Endothelial cell of umbilical vein (primary cell): Measurements from ENCODE around the gene PEAK3.

Experiments
- CTCF ChIP-seq, 2 donors: IDR thresholded peaks; 1 replicate in 1 of 2; 2 replicates in 1 of 2; pipeline ENCODE4 v1.5.1; 2011; ENCODE audit warnings: low read length in 2 of 2, mild to moderate bottlenecking in 2 of 2, moderate library complexity in 2 of 2, control low read depth in 1 of 2, inconsistent platforms in 1 of 2, low read depth in 1 of 2; ENCODE audit not compliant: insufficient read depth in 1 of 2; ENCODE audit errors: extremely low read depth in 1 of 2
- EZH2 ChIP-seq: IDR thresholded peaks from 2 replicates; pipeline ENCODE4 v1.6.1; 2012; ENCODE audit warnings: borderline replicate concordance, low read depth, mild to moderate bottlenecking, moderate library complexity, low read length, inconsistent platforms; ENCODE audit not compliant: severe bottlenecking
- JUN ChIP-seq: IDR thresholded peaks from 2 replicates; pipeline ENCODE4 v1.6.1; 2011; ENCODE audit warnings: borderline replicate concordance, low read depth; ENCODE audit not compliant: insufficient read length, insufficient read depth
- MAX ChIP-seq: IDR thresholded peaks from 2 replicates; pipeline ENCODE4 v1.6.1; 2011; ENCODE audit not compliant: insufficient read depth, insufficient read length
- POLR2A ChIP-seq: IDR thresholded peaks from 2 replicates; pipeline ENCODE4 v1.6.1; 2012; ENCODE audit warnings: low read depth, mild to moderate bottlenecking, control low read depth, low read length
- POLR2AphosphoS5 ChIP-seq: IDR thresholded peaks from 2 replicates; pipeline ENCODE4 v1.6.1; 2012; ENCODE audit warnings: low read depth, mild to moderate bottlenecking, control low read depth, low read length, moderate library complexity; ENCODE audit not compliant: insufficient read depth

GRCh38 chr19:2230033-2230531 is 51.9 kb downstream of the PEAK3 start:
- TF ChIP-seq CTCF (IDR thresholded peaks at IDR 0.05; ENCODE audit: extremely low read depth in 1 of 2, insufficient read depth in 1 of 2, low read depth in 1 of 2, low read length in 2 of 2) (no peak), EZH2 (no peak), JUN (no peak), POLR2A (no peak), MAX (no peak), POLR2AphosphoS5 (peak; percentile 2)
